B cell (primary cell): ENCODE results near the gene GRIN2D. TPM values are rescaled to one million over a fixed set of nuclear protein-coding genes. Genes with fewer than 3 reads are reported as not detected.
A peak's percentile ranks its signal among the peaks of the same experiment; 100 is the strongest.

Source experiments
- ATAC-seq: fragments of 200-7000 bp; cut with Tn5 transposase; one replicate; pipeline ENCODE4 v1.10.0; 2021; ENCODE audit warnings: low read depth, mild to moderate bottlenecking, moderate number of reproducible peaks, moderate library complexity
- CTCF ChIA-PET: fragments of 350-600 bp; sonication (Branson Sonifier 250); formaldehyde crosslinking; loops from one replicate; lab custom pipeline; 2021; ENCODE audit warnings: antibody characterized with exemption, inconsistent platforms; lab: Charles Lee
- POLR2A ChIA-PET: fragments of 350-600 bp; sonication (Branson Sonifier 250); formaldehyde crosslinking; loops from one replicate; lab custom pipeline; 2021; ENCODE audit warnings: antibody characterized with exemption; lab: Charles Lee
- DNase-seq: peaks from one replicate; pipeline ENCODE4 v3.0.0; 2013
- H2AFZ ChIP-seq: 2 replicates; pipeline ENCODE4 v1.6.1; 2012; ENCODE audit warnings: mild to moderate bottlenecking, low read depth, low read length; ENCODE audit not compliant: insufficient read depth, poor library complexity, severe bottlenecking
- H3K27ac ChIP-seq, 2 donors: 1 replicate in 1 of 2; 2 replicates in 1 of 2; pipeline ENCODE4 v1.5.1; 2012 to 2013; ENCODE audit warnings: low read length in 2 of 2, mild to moderate bottlenecking in 2 of 2, moderate library complexity in 1 of 2
- H3K27me3 ChIP-seq, 4 experiments: fragments of 200-600 bp in 1 of 4; sonication (generic) in 1 of 4; replicated peaks in 1 of 4; 1 replicate in 2 of 4; 2 replicates in 2 of 4; pipeline versions ENCODE4 v1.6.1 to v1.7.0; 2013 to 2016; ENCODE audit warnings: low read length in 3 of 4, mild to moderate bottlenecking in 2 of 4, mixed read lengths in 1 of 4, moderate library complexity in 1 of 4; ENCODE audit not compliant: insufficient read depth in 4 of 4, control insufficient read depth in 3 of 4; ENCODE audit errors: control extremely low read depth in 1 of 4
- H3K36me3 ChIP-seq, 2 experiments: replicated peaks in 1 of 2; 1 replicate in 1 of 2; 2 replicates in 1 of 2; pipeline versions ENCODE4 v1.6.1 to v1.7.1; 2013; ENCODE audit warnings: low read length in 1 of 2; ENCODE audit not compliant: insufficient read depth in 2 of 2, control insufficient read depth in 1 of 2; ENCODE audit errors: control extremely low read depth in 1 of 2, extremely low read depth in 1 of 2
- H3K4me1 ChIP-seq, 2 donors: fragments of 200-600 bp in 1 of 2; sonication (generic) in 1 of 2; 1 replicate in 1 of 2; 2 replicates in 1 of 2; pipeline versions ENCODE4 v1.5.1 to v1.6.1; 2013 to 2017; ENCODE audit warnings: low read length in 2 of 2; ENCODE audit not compliant: control insufficient read depth in 2 of 2, insufficient read depth in 2 of 2
- H3K4me2 ChIP-seq: replicated peaks from 2 replicates; pipeline ENCODE3; 2012; ENCODE audit warnings: mild to moderate bottlenecking, low read depth, low read length; ENCODE audit not compliant: poor library complexity, severe bottlenecking
- H3K4me3 ChIP-seq, 5 experiments: fragments of 200-600 bp in 1 of 5; sonication (generic) in 1 of 5; 1 replicate in 3 of 5; 2 replicates in 2 of 5; pipeline versions ENCODE4 v1.5.1 to v1.7.0; 2011 to 2016; ENCODE audit warnings: low read length in 4 of 5, mild to moderate bottlenecking in 4 of 5, low read depth in 2 of 5, control low read depth in 1 of 5, moderate library complexity in 1 of 5; ENCODE audit not compliant: insufficient read depth in 1 of 5; ENCODE audit errors: control extremely low read depth in 1 of 5, extremely low read depth in 1 of 5
- H3K79me2 ChIP-seq: fragments of 200-600 bp; sonication (generic); one replicate; pipeline ENCODE4 v1.6.0; 2016; ENCODE audit warnings: low read length; ENCODE audit not compliant: control insufficient read depth, insufficient read depth
- H3K9ac ChIP-seq: fragments of 200-600 bp; sonication (generic); 2 replicates; pipeline ENCODE4 v1.6.1; 2017; ENCODE audit warnings: mild to moderate bottlenecking, low read length, moderate library complexity
- H3K9me3 ChIP-seq, 3 donors: one replicate each; pipeline versions ENCODE4 v1.6.1 to v1.7.1; 2013; ENCODE audit warnings: low read length in 2 of 3; ENCODE audit not compliant: control insufficient read depth in 2 of 3, insufficient read depth in 1 of 3; ENCODE audit errors: control extremely low read depth in 1 of 3
- H4K20me1 ChIP-seq: 2 replicates; pipeline ENCODE4 v1.6.0; 2012; ENCODE audit warnings: mild to moderate bottlenecking, low read length; ENCODE audit not compliant: insufficient read depth, control insufficient read depth, poor library complexity, severe bottlenecking
- H3K27ac Mint-ChIP-seq: one replicate; pipeline ENCODE4 v1.8.0; 2021; ENCODE audit warnings: mixed read lengths
- H3K27me3 Mint-ChIP-seq: one replicate; pipeline ENCODE4 v1.8.0; 2021; ENCODE audit warnings: mixed read lengths
- H3K4me1 Mint-ChIP-seq: one replicate; pipeline ENCODE4 v1.8.0; 2021; ENCODE audit warnings: mixed read lengths
- H3K4me3 Mint-ChIP-seq: one replicate; pipeline ENCODE4 v1.8.0; 2021; ENCODE audit warnings: mixed read lengths
- H3K9me3 Mint-ChIP-seq: one replicate; pipeline ENCODE4 v1.8.0; 2022; ENCODE audit warnings: mixed read lengths; ENCODE audit not compliant: insufficient read depth
- CTCF ChIP-seq: fragments of 200-600 bp; IDR thresholded peaks from one replicate; pipeline ENCODE4 v1.8.0; 2022; ENCODE audit warnings: antibody characterized with exemption, mild to moderate bottlenecking
- EZH2 ChIP-seq: IDR thresholded peaks from 2 replicates; pipeline ENCODE4 v1.6.1; 2012; ENCODE audit warnings: borderline replicate concordance, low read depth, mild to moderate bottlenecking, moderate library complexity, low read length; ENCODE audit not compliant: insufficient read depth, poor library complexity, severe bottlenecking
- WGBS: methylation state at CpG from one replicate; pipeline ENCODE4 v1.1.5; 2013; ENCODE audit warnings: missing lambda C conversion rate; ENCODE audit not compliant: insufficient coverage; 5-methylcytosine and 5-hydroxymethylcytosine counted together
- intact Hi-C: fragments of 100-400 bp; cut with micrococcal nuclease; formaldehyde crosslinking; loops from one replicate; pipeline ENCODE4 v1.10.0; 2022
- polyA plus RNA-seq: library from polyadenylated mRNA; depleted of rRNA; stranded (reverse); fragments of >200 nt; gene quantifications from 2 replicates; pipeline ENCODE4 v1.2.3, GENCODE V29; 2012
- total RNA-seq, 2 donors: library from RNA; stranded (reverse); fragments of 120-200 nt in 1 of 2; gene quantifications; 1 replicate in 1 of 2; 2 replicates in 1 of 2; pipeline versions ENCODE4 v1.2.3 to v1.2.4, GENCODE V29; 2013 to 2022

The GRIN2D gene
- total and polyA plus RNA-seq, 2 donors (not counting 1 experiment from before 2014, with no cell fraction given), result not detected

GRCh38 chr19:48351341-48351752 is 42.1 kb upstream of the GRIN2D start:
- Mint-ChIP-seq H3K27me3 (no peaks in the 10 kb centered on the region), H3K27ac (peak overlapping the region; percentile 22), H3K9me3 (no peaks in the 10 kb centered on the region), H3K4me3 (no peak overlapping the region), H3K4me1 (peaks cover 3% of the 10 kb centered on the region)
- no peak overlapping the region for H2AFZ ChIP-seq
- H3K36me3 ChIP-seq, result no peaks in the 10 kb centered on the region
- H3K79me2 ChIP-seq, result peaks cover 4% of the 10 kb centered on the region
- H3K27me3 ChIP-seq, result no peaks in the 10 kb centered on the region
- TF ChIP-seq CTCF, result peak; percentile 74
- TF ChIP-seq EZH2, result no peak
- H3K27ac ChIP-seq, result no peak overlapping the region
- 36% methylated on average over 8 of the region's 8 CpGs for WGBS
- no peaks in the 10 kb centered on the region for H3K9me3 ChIP-seq
- H4K20me1 ChIP-seq, result no peaks in the 10 kb centered on the region
- H3K4me1 ChIP-seq, result peaks cover 0 to 5% of the 10 kb centered on the region in 2 donors
- H3K4me2 ChIP-seq, result no peak overlapping the region
- peak; percentile 79 for ATAC-seq
- H3K4me3 ChIP-seq, result no peak overlapping the region
- peak; percentile 76 for DNase-seq
- CTCF ChIA-PET, result interaction anchor here (0.7 to 2.8 kb wide), 14 partner anchors 10 to 288 kb away, joined by 3 to 12 read pairs (median 3); partner anchors contain the start of gene KDELR1
- intact Hi-C loops, result loop anchor here (1.0 kb wide), 1 partner anchor 31 kb away; no protein-coding TSS in a partner anchor
- H3K9ac ChIP-seq, result no peak overlapping the region
- POLR2A ChIA-PET, result no interaction called here

DNA sequence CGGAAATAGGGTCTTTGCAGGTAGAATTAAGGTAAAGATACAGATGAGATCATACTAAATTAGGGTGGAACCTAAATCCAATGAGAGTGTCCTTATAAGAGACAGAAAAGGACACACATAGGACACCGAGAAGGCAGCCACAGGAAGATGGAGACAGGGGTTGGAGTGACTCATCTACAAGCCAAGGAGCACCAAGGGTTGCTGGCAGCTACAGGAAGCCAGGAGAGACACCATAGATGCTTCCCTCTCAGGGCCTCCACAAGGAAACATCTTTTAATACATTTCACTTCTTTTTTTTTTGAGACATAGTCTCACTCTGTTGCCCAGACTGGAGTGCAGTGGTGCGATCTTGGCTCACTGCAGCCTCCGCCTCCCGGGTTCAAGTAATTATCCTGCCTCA is 39.8 kb upstream of the GRIN2D start:
- DNase-seq (no peak), ATAC-seq (no peak)
- ChIA-PET POLR2A (interaction anchor here (0.7 kb wide), 1 partner anchor 20 kb away, joined by 4 read pairs; no protein-coding TSS in a partner anchor), CTCF (no interaction called here)
- Mint-ChIP-seq H3K9me3 (no peaks in the 10 kb centered on the region), H3K4me3 (no peak overlapping the region), H3K27me3 (no peaks in the 10 kb centered on the region), H3K27ac (no peak overlapping the region), H3K4me1 (peaks cover 3% of the 10 kb centered on the region)
- peaks cover 0 to 5% of the 10 kb centered on the region in 2 donors for H3K4me1 ChIP-seq
- intact Hi-C loops, result no loop called here
- H4K20me1 ChIP-seq, result no peaks in the 10 kb centered on the region
- H3K79me2 ChIP-seq, result peaks cover 4% of the 10 kb centered on the region
- H2AFZ ChIP-seq, result no peak overlapping the region
- H3K9me3 ChIP-seq, result no peaks in the 10 kb centered on the region
- WGBS, result 100% methylated on average over 4 of the region's 5 CpGs
- H3K27ac ChIP-seq, result no peak overlapping the region
- no peak overlapping the region for H3K4me2 ChIP-seq
- H3K4me3 ChIP-seq, result no peak overlapping the region
- H3K36me3 ChIP-seq, result no peaks in the 10 kb centered on the region
- no peak overlapping the region for H3K9ac ChIP-seq
- H3K27me3 ChIP-seq, result no peaks in the 10 kb centered on the region
- TF ChIP-seq CTCF, result no peak
